ENCODE measurements around the gene REEP1. TPM values are rescaled to one million over a fixed set of nuclear protein-coding genes. Genes with fewer than 3 reads are reported as not detected.

REEP1 gene
- total RNA-seq, 1 experiment from 2014 or later, result 5.3 TPM

DNA sequence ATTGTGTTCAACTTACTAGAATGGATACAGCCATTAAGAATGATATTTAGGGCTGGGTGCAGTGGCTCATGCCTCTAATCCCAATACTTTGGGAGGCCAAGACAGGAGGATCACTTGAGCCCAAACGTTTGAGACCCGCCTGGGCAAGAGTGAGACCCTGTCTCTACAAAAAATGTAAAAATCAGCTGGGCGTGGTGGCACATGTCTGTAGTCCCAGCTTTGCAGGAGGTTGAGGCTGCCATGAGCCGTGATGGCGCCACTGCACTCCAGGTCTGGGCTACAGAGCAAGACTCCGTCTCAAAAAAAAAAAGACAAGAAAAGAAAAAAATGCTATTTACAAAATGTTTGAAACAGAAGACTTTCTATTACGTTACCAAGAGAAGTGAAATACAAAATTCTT, 30.0 kb downstream of the REEP1 start:
- Mint-ChIP-seq H3K27ac (ENCODE audit: unreplicated experiment) (no peak overlapping the region), H3K36me3 (ENCODE audit: insufficient read depth, unreplicated experiment) (no peaks in the 10 kb centered on the region), H3K9me3 (ENCODE audit: low read depth, unreplicated experiment) (no peaks in the 10 kb centered on the region), H3K4me1 (ENCODE audit: low read depth, unreplicated experiment) (no peaks in the 10 kb centered on the region), H3K4me3 (ENCODE audit: low read depth, unreplicated experiment) (no peak overlapping the region), H3K27me3 (ENCODE audit: unreplicated experiment) (peaks cover 58% of the 10 kb centered on the region)
- intact Hi-C loops (cut with micrococcal nuclease; ENCODE audit: unreplicated experiment), result no loop called here
- no peak for DNase-seq
- BruUV-seq (replicated peaks), result no TSS peak
- no peak for TF ChIP-seq CTCF (IDR thresholded peaks at IDR 0.05; ENCODE audit: unreplicated experiment)
- CTCF ChIA-PET, result interaction anchor here (0.5 kb wide), 1 partner anchor 23 kb away, joined by 6 read pairs; no protein-coding TSS in a partner anchor

DNA sequence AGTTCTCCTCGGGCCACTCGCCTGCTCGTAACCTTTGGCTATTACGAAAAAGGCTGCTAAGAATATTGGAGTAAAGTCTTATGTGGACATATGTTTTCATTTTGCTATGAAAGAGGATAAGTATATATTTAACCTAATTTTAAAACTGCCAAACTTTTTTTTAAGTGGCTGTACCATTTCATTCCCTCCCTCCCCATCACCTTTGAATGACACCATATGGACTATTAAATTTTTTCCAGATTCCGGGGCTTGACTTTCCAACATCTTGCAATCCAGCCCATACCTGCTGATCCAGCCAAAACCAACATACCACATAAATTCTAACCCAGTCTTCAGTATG, 31.5 kb downstream of the REEP1 start:
- H3K36me3 Mint-ChIP-seq (ENCODE audit: insufficient read depth, unreplicated experiment), result no peaks in the 10 kb centered on the region
- no peaks in the 10 kb centered on the region for H3K9me3 Mint-ChIP-seq (ENCODE audit: low read depth, unreplicated experiment)
- H3K4me1 Mint-ChIP-seq (ENCODE audit: low read depth, unreplicated experiment), result no peaks in the 10 kb centered on the region
- peaks cover 42% of the 10 kb centered on the region for H3K27me3 Mint-ChIP-seq (ENCODE audit: unreplicated experiment)
- H3K27ac Mint-ChIP-seq (ENCODE audit: unreplicated experiment), result no peak overlapping the region
- BruUV-seq (replicated peaks), result no TSS peak
- CTCF ChIA-PET, result no interaction called here
- TF ChIP-seq CTCF (IDR thresholded peaks at IDR 0.05; ENCODE audit: unreplicated experiment), result no peak
- DNase-seq, result no peak
- no peak overlapping the region for H3K4me3 Mint-ChIP-seq (ENCODE audit: low read depth, unreplicated experiment)
- intact Hi-C loops (cut with micrococcal nuclease; ENCODE audit: unreplicated experiment), result no loop called here

- no peak for TF ChIP-seq CTCF (IDR thresholded peaks at IDR 0.05; ENCODE audit: unreplicated experiment)
- H3K4me3 Mint-ChIP-seq (ENCODE audit: low read depth, unreplicated experiment), result no peak overlapping the region
- peaks cover 41% of the 10 kb centered on the region for H3K27me3 Mint-ChIP-seq (ENCODE audit: unreplicated experiment)
- no peaks in the 10 kb centered on the region for H3K36me3 Mint-ChIP-seq (ENCODE audit: insufficient read depth, unreplicated experiment)
- H3K9me3 Mint-ChIP-seq (ENCODE audit: low read depth, unreplicated experiment), result no peaks in the 10 kb centered on the region
- CTCF ChIA-PET, result interaction anchor here (0.7 kb wide), 1 partner anchor 738 kb away, joined by 5 read pairs; no protein-coding TSS in a partner anchor
- no peak for DNase-seq
- intact Hi-C loops (cut with micrococcal nuclease; ENCODE audit: unreplicated experiment), result no loop called here
- BruUV-seq (replicated peaks), result no TSS peak
- no peaks in the 10 kb centered on the region for H3K4me1 Mint-ChIP-seq (ENCODE audit: low read depth, unreplicated experiment)
- H3K27ac Mint-ChIP-seq (ENCODE audit: unreplicated experiment), result no peak overlapping the region
Measured at GRCh38 chr2:86305195-86305914, 32.1 kb downstream of the REEP1 start.

DNA sequence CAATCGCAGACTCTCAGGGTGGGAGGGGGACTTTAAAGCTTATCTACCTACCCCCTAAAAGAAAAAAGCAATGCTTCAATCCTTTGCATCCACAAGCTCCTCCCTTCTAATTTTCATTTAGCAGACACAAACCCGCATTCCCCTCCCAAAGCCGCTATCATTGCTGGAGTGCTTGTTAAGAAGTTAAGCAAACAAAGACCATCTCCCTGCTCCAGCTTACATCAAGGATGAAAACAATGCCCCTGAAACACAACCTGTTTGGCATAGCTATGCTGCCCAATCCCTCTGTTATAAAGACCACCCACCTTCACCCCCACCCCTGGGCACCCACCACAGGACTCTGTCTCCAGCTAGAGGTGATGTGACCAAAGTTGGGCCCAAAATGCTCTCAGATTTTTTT, 33.0 kb downstream of the REEP1 start:
- DNase-seq, result no peak
- intact Hi-C loops (cut with micrococcal nuclease; ENCODE audit: unreplicated experiment), result no loop called here
- no peak overlapping the region for H3K4me3 Mint-ChIP-seq (ENCODE audit: low read depth, unreplicated experiment)
- CTCF ChIA-PET, result no interaction called here
- H3K36me3 Mint-ChIP-seq (ENCODE audit: insufficient read depth, unreplicated experiment), result no peaks in the 10 kb centered on the region
- TF ChIP-seq CTCF (IDR thresholded peaks at IDR 0.05; ENCODE audit: unreplicated experiment), result no peak
- no peaks in the 10 kb centered on the region for H3K9me3 Mint-ChIP-seq (ENCODE audit: low read depth, unreplicated experiment)
- H3K4me1 Mint-ChIP-seq (ENCODE audit: low read depth, unreplicated experiment), result no peaks in the 10 kb centered on the region
- BruUV-seq (replicated peaks), result no TSS peak
- H3K27ac Mint-ChIP-seq (ENCODE audit: unreplicated experiment), result no peak overlapping the region
- peaks cover 46% of the 10 kb centered on the region for H3K27me3 Mint-ChIP-seq (ENCODE audit: unreplicated experiment)
